SU-DHL-6 (cell line): ENCODE data around the gene IRF8.

ENCODE experiments used
- EZH2phosphoT487 ChIP-seq: fragments of 200-600 bp; sonication (generic), shearing (Covaris generic); conservative IDR thresholded peaks from 2 replicates; pipeline ENCODE4 v1.6.1; 2018; ENCODE audit warnings: mild to moderate bottlenecking, antibody characterized with exemption, low read length, moderate library complexity, mixed read lengths
- TF ChIP-seq, protein P1 (sequence below): fragments of 200-600 bp; sonication (generic); IDR thresholded peaks from one replicate; pipeline ENCODE4 v1.5.1; 2017; ENCODE audit warnings: antibody characterized with exemption, mild to moderate bottlenecking, low read length, moderate library complexity; ENCODE audit not compliant: insufficient read depth, poor library complexity, severe bottlenecking

DNA sequence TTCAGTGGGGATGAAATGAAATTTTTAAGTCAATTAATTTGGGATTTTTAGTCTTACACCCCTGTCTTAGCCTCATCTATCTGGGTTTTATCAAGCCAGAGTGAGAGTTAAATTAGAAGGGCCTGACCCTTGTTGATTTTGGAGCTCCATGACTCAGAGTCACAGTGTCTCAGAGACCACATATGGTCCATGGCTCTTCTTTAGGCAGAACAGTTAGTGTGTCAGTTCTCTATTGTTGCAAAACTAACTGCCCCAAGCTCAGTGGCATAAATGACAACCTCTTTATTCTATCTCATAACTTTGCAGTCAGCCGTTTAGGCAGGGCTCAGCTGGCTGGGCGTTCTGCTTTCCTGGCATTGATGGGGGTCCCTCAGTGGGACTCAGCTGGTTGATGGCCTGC, 44.7 kb downstream of the IRF8 start:
- TF ChIP-seq, protein P1, sequence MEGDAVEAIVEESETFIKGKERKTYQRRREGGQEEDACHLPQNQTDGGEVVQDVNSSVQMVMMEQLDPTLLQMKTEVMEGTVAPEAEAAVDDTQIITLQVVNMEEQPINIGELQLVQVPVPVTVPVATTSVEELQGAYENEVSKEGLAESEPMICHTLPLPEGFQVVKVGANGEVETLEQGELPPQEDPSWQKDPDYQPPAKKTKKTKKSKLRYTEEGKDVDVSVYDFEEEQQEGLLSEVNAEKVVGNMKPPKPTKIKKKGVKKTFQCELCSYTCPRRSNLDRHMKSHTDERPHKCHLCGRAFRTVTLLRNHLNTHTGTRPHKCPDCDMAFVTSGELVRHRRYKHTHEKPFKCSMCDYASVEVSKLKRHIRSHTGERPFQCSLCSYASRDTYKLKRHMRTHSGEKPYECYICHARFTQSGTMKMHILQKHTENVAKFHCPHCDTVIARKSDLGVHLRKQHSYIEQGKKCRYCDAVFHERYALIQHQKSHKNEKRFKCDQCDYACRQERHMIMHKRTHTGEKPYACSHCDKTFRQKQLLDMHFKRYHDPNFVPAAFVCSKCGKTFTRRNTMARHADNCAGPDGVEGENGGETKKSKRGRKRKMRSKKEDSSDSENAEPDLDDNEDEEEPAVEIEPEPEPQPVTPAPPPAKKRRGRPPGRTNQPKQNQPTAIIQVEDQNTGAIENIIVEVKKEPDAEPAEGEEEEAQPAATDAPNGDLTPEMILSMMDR, result no peak
- no peak for TF ChIP-seq EZH2phosphoT487
